Nephron progenitor cell (in vitro differentiated cells): Measurements from ENCODE around the gene CHAF1B.
A peak's percentile ranks its signal among the peaks of the same experiment; 100 is the strongest.
"Not testable (repeated sequence)": the region's sequence is repeated elsewhere in the genome, so short reads cannot be mapped to it uniquely, and the experiment has no call there.

Source experiments
- DNase-seq: peaks from one replicate; pipeline ENCODE4 v3.0.0; 2021
- H3K27ac Mint-ChIP-seq: 2 replicates; pipeline ENCODE4 v1.8.0; 2021; ENCODE audit warnings: mild to moderate bottlenecking, moderate library complexity, mixed read lengths
- H3K27me3 Mint-ChIP-seq: 2 replicates; pipeline ENCODE4 v1.8.0; 2021; ENCODE audit warnings: mild to moderate bottlenecking, low read depth, mixed read lengths; ENCODE audit not compliant: poor library complexity
- H3K36me3 Mint-ChIP-seq: 2 replicates; pipeline ENCODE4 v1.8.0; 2021; ENCODE audit warnings: low read depth, mixed read lengths
- H3K4me1 Mint-ChIP-seq: 2 replicates; pipeline ENCODE4 v1.8.0; 2021; ENCODE audit warnings: mixed read lengths
- H3K4me3 Mint-ChIP-seq: 2 replicates; pipeline ENCODE4 v1.8.0; 2021; ENCODE audit warnings: mild to moderate bottlenecking, moderate library complexity, mixed read lengths
- H3K9me3 Mint-ChIP-seq: 2 replicates; pipeline ENCODE4 v1.8.0; 2021; ENCODE audit warnings: mild to moderate bottlenecking, moderate library complexity, mixed read lengths
- CTCF ChIP-seq: fragments of 200-600 bp; sonication (generic); IDR thresholded peaks from 2 replicates; pipeline ENCODE4 v1.5.0; 2021; ENCODE audit warnings: antibody characterized with exemption

Gene CHAF1B

GRCh38 chr21:36395353-36396111 lies 10.3 kb downstream of the CHAF1B start:
- Mint-ChIP-seq H3K4me3 (no peak overlapping the region), H3K4me1 (peaks cover 23% of the 10 kb centered on the region), H3K27ac (no peak overlapping the region), H3K9me3 (peaks cover 15% of the 10 kb centered on the region), H3K36me3 (peaks cover 75% of the 10 kb centered on the region), H3K27me3 (peaks cover 4% of the 10 kb centered on the region)
- TF ChIP-seq CTCF, result no peak
- DNase-seq, result no peak

- Mint-ChIP-seq H3K36me3 (peaks cover 71% of the 10 kb centered on the region), H3K4me1 (peaks cover 23% of the 10 kb centered on the region), H3K4me3 (no peak overlapping the region), H3K27ac (peak overlapping the region; percentile 46), H3K27me3 (peaks cover 2% of the 10 kb centered on the region), H3K9me3 (peaks cover 13% of the 10 kb centered on the region)
- no peak for TF ChIP-seq CTCF
- no peak for DNase-seq
Measured at GRCh38 chr21:36396325-36396724, 11.1 kb downstream of the CHAF1B start.

- Mint-ChIP-seq H3K9me3 (peaks cover 9% of the 10 kb centered on the region), H3K27me3 (no peaks in the 10 kb centered on the region), H3K36me3 (peaks cover 70% of the 10 kb centered on the region), H3K4me3 (no peak overlapping the region), H3K4me1 (peaks cover 23% of the 10 kb centered on the region), H3K27ac (peak overlapping the region; percentile 46)
- no peak for DNase-seq
- no peak for TF ChIP-seq CTCF
Measured at GRCh38 chr21:36396971-36397370, 11.8 kb downstream of the CHAF1B start.

- Mint-ChIP-seq H3K4me1 (peaks cover 23% of the 10 kb centered on the region), H3K36me3 (peaks cover 72% of the 10 kb centered on the region), H3K27me3 (no peaks in the 10 kb centered on the region), H3K9me3 (peaks cover 5% of the 10 kb centered on the region), H3K4me3 (no peak overlapping the region), H3K27ac (no peak overlapping the region)
- no peak for DNase-seq
- TF ChIP-seq CTCF, result no peak
Measured at GRCh38 chr21:36397606-36398005, 12.4 kb downstream of the CHAF1B start.

- H3K36me3 Mint-ChIP-seq, result peaks cover 65% of the 10 kb centered on the region
- H3K4me1 Mint-ChIP-seq, result peaks cover 20% of the 10 kb centered on the region
- not testable (repeated sequence) for H3K27ac Mint-ChIP-seq, H3K4me3 Mint-ChIP-seq, DNase-seq, H3K27me3 Mint-ChIP-seq, H3K9me3 Mint-ChIP-seq
Measured at GRCh38 chr21:36399736-36400135, 14.5 kb downstream of the CHAF1B start.

- H3K4me1 Mint-ChIP-seq, result peaks cover 13% of the 10 kb centered on the region
- H3K9me3 Mint-ChIP-seq, result no peaks in the 10 kb centered on the region
- no peak overlapping the region for H3K27ac Mint-ChIP-seq
- no peak overlapping the region for H3K4me3 Mint-ChIP-seq
- no peak for DNase-seq
- H3K36me3 Mint-ChIP-seq, result peaks cover 64% of the 10 kb centered on the region
- H3K27me3 Mint-ChIP-seq, result no peaks in the 10 kb centered on the region
- TF ChIP-seq CTCF, result no peak
Measured at GRCh38 chr21:36400719-36401118, 15.5 kb downstream of the CHAF1B start.
